Measurements from ENCODE around the gene HIPK1. TPM values are rescaled to one million over a fixed set of nuclear protein-coding genes. Genes with fewer than 3 reads are reported as not detected.
A peak's percentile ranks its signal among the peaks of the same experiment; 100 is the strongest.

The HIPK1 gene
- total RNA-seq, 2 donors from 2014 or later, result 68.9 to 78.9 TPM

GRCh38 chr1:113975211-113975895 lies 46.2 kb downstream of the HIPK1 start:
- intact Hi-C loops (cut with DNase I), result loop anchor here (5.0 to 10.0 kb wide), 2 partner anchors 161 to 312 kb away; partner anchors contain the start of gene RSBN1 (in 1 of the 2)

GRCh38 chr1:113976609-113977278 lies 47.6 kb downstream of the HIPK1 start:
- intact Hi-C loops (cut with DNase I), result loop anchor here (5.0 to 10.0 kb wide), 2 partner anchors 162 to 311 kb away; partner anchors contain the start of gene RSBN1 (in 1 of the 2)
- DNase-seq (ENCODE audit: low spot score), result no peak

More at GRCh38 chr1:113975211-113975895, 46.2 kb downstream of the HIPK1 start:
- no peak for DNase-seq (ENCODE audit: low spot score)

GRCh38 chr1:113977906-113978305 lies 48.8 kb downstream of the HIPK1 start:
- intact Hi-C loops (cut with DNase I), result loop anchor here (5.0 to 10.0 kb wide), 2 partner anchors 163 to 309 kb away; partner anchors contain the start of gene RSBN1 (in 1 of the 2)
- DNase-seq (ENCODE audit: low spot score), result no peak

- peak; percentile 92 for DNase-seq (ENCODE audit: low spot score)
- intact Hi-C loops (cut with DNase I), result loop anchor here (5.0 to 10.0 kb wide), 2 partner anchors 164 to 308 kb away; partner anchors contain the start of gene RSBN1 (in 1 of the 2)
These were observed 50.0 kb downstream of the HIPK1 start, which contains the start of gene OLFML3 for GRCh38 chr1:113978863-113979702. OLFML3 (plus strand) TSS chr1:113979474; CDS start chr1:113979517, 43 bp downstream.

GRCh38 chr1:113980110-113980509 lies 51.0 kb downstream of the HIPK1 start:
- DNase-seq (ENCODE audit: low spot score), result peak; percentile 90
- intact Hi-C loops (cut with DNase I), result loop anchor here in 1 of 2 donors (5.0 kb wide), 2 partner anchors 192 to 302 kb away; no protein-coding TSS in a partner anchor

GRCh38 chr1:113981962-113982931 lies 53.1 kb downstream of the HIPK1 start:
- peak; percentile 90 for DNase-seq (ENCODE audit: low spot score)
- intact Hi-C loops (cut with DNase I), result loop anchor here in 1 of 2 donors (5.0 kb wide), 2 partner anchors 190 to 300 kb away; no protein-coding TSS in a partner anchor

- intact Hi-C loops (cut with DNase I), result loop anchor here in 1 of 2 donors (5.0 kb wide), 2 partner anchors 189 to 299 kb away; no protein-coding TSS in a partner anchor
- DNase-seq (ENCODE audit: low spot score), result no peak
These were observed 53.8 kb downstream of the HIPK1 start for GRCh38 chr1:113982949-113983348.

GRCh38 chr1:113983391-113983790 lies 54.3 kb downstream of the HIPK1 start:
- no peak for DNase-seq (ENCODE audit: low spot score)
- intact Hi-C loops (cut with DNase I), result loop anchor here in 1 of 2 donors (5.0 kb wide), 2 partner anchors 189 to 299 kb away; no protein-coding TSS in a partner anchor

GRCh38 chr1:113983826-113984225 lies 54.7 kb downstream of the HIPK1 start:
- no peak for DNase-seq (ENCODE audit: low spot score)
- intact Hi-C loops (cut with DNase I), result loop anchor here in 1 of 2 donors (5.0 kb wide), 2 partner anchors 188 to 298 kb away; no protein-coding TSS in a partner anchor

- intact Hi-C loops (cut with DNase I), result loop anchor here in 1 of 2 donors (5.0 kb wide), 2 partner anchors 188 to 298 kb away; no protein-coding TSS in a partner anchor
These were observed 55.6 kb downstream of the HIPK1 start for GRCh38 chr1:113984710-113985109.

GRCh38 chr1:113986802-113987201 lies 57.7 kb downstream of the HIPK1 start:
- DNase-seq (ENCODE audit: low spot score), result no peak

More at GRCh38 chr1:113984710-113985109, 55.6 kb downstream of the HIPK1 start:
- no peak for DNase-seq (ENCODE audit: low spot score)

GRCh38 chr1:113987259-113987658 lies 58.1 kb downstream of the HIPK1 start:
- no peak for DNase-seq (ENCODE audit: low spot score)
- intact Hi-C loops (cut with DNase I), result no loop called here

More at GRCh38 chr1:113986802-113987201, 57.7 kb downstream of the HIPK1 start:
- intact Hi-C loops (cut with DNase I), result no loop called here

GRCh38 chr1:113990530-113990929 lies 61.4 kb downstream of the HIPK1 start:
- DNase-seq (ENCODE audit: low spot score), result no peak
- intact Hi-C loops (cut with DNase I), result no loop called here

GRCh38 chr1:113990961-113991360 lies 61.8 kb downstream of the HIPK1 start:
- intact Hi-C loops (cut with DNase I), result no loop called here
- DNase-seq (ENCODE audit: low spot score), result no peak

- intact Hi-C loops (cut with DNase I), result no loop called here
- DNase-seq (ENCODE audit: low spot score), result no peak
These were observed 62.4 kb downstream of the HIPK1 start for GRCh38 chr1:113991467-113991997.

GRCh38 chr1:113993072-113993471 lies 63.9 kb downstream of the HIPK1 start:
- intact Hi-C loops (cut with DNase I), result no loop called here
- no peak for DNase-seq (ENCODE audit: low spot score)

GRCh38 chr1:113993766-113994165 lies 64.6 kb downstream of the HIPK1 start:
- intact Hi-C loops (cut with DNase I), result no loop called here
- DNase-seq (ENCODE audit: low spot score), result no peak
